Measurements from ENCODE around the gene SLC16A5. TPM values are rescaled to one million over a fixed set of nuclear protein-coding genes. Genes with fewer than 3 reads are reported as not detected.

Gene SLC16A5
- polyA plus RNA-seq, 3 donors = 22.0 to 38.4 (median 26.1) TPM

- DNase-seq (ENCODE audit: extremely low read depth in 1 of 11, low read depth in 9 of 11, low spot score in 4 of 11) = peak in 1 of 11 donors; percentile 37
These were observed 10.1 kb upstream of the SLC16A5 start for GRCh38 chr17:75077496-75078283.

DNA sequence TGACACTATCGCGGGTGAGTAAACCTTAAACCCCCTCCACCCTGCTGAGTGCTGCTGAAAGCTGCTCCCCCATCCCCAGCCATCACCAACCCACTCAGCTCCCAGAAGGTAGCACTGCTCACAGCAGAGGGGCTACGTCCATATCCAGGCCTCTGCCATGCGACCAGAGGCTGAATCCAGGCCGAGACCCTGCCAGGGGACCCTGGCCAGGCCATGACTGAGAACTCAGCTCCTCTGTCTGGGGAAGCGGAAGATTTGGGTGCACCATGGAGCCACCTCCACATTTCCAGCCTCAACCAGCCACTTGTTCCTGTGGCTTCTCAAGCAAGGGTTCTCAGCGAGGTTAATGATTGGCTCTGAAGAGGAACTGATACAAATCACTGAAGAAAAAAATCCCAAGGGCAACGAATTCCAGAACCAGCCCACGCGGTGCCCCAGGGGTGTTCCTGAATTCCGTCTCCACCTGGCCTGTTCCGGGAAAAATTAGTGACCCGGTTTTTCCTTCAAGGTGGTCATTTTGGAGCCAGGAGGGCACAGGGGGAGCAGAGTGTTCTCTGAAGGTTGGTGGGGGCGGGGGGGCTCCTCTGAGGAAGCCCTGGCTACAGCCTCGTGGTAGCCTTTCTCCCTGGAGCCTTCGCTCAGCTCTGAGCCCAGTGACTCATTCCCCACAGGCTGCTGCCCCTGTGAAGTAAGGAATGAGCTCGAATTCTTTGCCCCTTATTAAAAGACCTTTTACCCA lies 9.3 kb upstream of the SLC16A5 start:
- DNase-seq (ENCODE audit: extremely low read depth in 1 of 11, low read depth in 9 of 11, low spot score in 4 of 11) = peak in 2 of 11 donors; percentile 44 to 74

DNA sequence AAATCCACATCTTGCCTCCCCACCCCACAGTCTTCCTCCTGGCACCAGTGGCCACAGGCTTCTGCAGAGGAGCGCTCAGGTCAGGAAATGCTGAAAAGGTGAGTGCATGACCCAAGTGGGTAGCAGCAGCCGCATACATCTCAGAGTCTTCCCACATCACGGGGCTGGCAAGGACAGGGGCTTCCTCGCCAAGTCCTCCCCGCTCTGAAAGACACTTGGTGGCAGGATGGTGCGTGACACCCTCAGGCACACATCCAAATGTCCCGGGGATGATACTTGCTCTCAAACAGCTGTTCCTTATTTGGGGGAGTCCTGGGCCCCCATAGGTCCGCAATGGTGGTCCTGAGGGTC lies 8.8 kb upstream of the SLC16A5 start:
- no peak for DNase-seq (ENCODE audit: extremely low read depth in 1 of 11, low read depth in 9 of 11, low spot score in 4 of 11)

DNA sequence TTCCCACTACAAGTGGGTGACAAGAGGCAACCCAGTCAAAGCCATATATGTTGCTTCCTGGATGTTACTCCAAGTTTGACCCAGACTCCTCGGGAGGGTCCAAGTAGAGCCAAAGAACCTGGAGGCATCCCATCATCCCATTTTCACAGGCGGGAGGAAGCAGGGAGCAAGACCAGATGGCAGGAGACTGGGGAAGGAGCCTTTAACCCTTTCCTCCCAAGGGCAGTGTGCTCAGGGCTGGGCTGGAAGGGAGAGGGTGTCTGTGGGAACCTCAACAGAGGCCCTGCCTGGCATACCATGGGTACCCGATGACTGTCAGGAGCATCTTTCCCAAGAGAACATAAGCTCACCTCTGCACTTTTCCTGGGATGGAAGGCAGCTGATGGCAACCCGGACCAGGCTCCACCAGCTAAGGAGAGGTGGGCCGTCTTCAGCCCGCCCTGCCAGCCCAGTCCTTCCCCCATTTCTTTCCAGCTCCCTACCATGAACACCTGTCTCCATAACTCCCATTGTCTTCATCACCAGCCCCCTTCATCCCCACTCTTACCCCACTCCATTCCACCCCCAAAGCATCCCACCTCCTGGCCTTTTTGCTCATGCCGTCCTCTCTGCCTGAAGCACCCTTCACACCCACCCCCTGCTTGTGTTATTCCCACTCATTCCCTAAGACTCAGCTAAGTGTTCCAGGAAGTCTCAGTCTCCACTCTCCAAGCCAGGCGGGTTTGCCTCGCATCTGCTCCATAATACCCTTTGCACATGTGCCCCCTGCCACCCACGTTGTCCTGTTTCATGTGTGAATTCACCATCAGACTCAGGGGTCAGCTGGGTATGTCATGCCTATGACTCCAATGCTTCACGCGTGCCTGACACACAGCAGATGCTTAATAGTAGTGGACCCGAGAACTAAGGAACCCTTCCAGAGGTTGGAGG lies 5.9 kb upstream of the SLC16A5 start:
- DNase-seq (ENCODE audit: extremely low read depth in 1 of 11, low read depth in 9 of 11, low spot score in 4 of 11) = no peak

GRCh38 chr17:75082683-75083082 lies 5.1 kb upstream of the SLC16A5 start:
- DNase-seq (ENCODE audit: extremely low read depth in 1 of 11, low read depth in 9 of 11, low spot score in 4 of 11) = no peak

GRCh38 chr17:75084039-75084660 lies 3.6 kb upstream of the SLC16A5 start:
- DNase-seq (ENCODE audit: extremely low read depth in 1 of 11, low read depth in 9 of 11, low spot score in 4 of 11) = no peak

- no peak for DNase-seq (ENCODE audit: extremely low read depth in 1 of 11, low read depth in 9 of 11, low spot score in 4 of 11)
These were observed 1.1 kb upstream of the SLC16A5 start for GRCh38 chr17:75086496-75087181.

DNA sequence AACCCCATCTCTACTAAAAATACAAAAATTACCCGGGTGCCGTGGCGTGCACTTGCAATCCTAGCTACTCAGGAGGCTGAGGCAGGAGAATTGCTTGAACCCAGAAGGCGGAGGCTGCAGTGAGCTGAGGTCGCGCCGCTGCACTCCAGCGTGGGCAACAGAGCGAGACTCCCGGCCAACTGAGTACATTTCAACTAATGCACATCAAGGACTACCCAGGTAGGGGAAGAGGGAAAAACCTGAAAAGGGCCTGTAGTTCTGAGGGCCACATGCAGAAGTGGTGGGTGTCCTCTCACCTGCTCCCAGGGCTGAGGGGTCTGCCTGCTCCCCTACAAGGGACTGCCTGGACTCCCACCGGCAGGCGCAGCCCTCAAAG lies 584 bp upstream of the SLC16A5 start:
- no peak for DNase-seq (ENCODE audit: extremely low read depth in 1 of 11, low read depth in 9 of 11, low spot score in 4 of 11)

DNA sequence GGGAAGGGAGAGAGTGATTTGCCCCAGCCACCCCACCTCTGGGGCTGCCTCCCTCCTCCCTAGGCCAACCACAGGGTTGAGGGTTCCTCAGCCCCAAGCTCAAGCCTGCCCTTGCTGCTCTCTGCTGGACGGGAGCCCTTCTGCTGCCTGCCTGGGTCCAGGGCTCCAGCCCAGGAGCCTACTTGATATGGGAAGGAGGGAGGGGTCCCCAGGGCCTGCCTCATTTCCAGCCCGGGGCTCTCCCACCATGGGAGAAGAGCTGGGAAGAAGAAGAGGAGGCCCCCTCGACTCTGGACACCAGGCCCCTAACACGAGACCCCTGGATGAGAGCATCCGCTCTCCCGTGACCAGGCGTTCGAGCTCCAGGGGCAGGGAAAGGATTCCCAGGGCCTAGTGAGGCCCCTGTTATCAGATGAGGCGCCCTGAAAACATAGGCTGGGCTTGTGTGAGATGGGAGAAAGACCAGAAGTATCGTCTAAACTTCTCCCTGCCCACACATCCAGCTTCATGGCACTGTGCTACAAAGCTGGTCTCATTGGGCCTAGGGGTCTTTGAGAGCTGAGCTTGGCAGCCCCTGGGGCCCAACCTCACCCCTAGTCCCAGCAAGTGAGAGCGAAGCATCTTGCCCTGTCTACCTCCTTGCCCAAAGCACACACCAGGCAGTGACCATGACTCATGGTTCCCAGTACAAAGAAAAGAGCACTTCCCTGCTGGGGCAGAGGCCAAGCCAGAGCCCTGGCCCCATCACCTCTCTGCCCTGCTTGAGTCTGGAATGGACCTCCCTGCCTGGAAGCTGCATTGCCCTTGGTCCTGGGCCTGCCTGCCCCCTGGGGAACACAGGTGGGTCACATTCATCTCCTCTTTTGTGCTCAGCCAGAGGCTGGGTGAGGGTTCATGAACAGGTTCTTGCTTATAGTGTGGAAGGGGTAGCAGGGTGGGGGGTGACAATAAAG lies 987 bp downstream of the SLC16A5 start:
- DNase-seq (ENCODE audit: extremely low read depth in 1 of 11, low read depth in 9 of 11, low spot score in 4 of 11) = no peak

GRCh38 chr17:75090871-75091854 lies 3.4 kb downstream of the SLC16A5 start:
- no peak for DNase-seq (ENCODE audit: extremely low read depth in 1 of 11, low read depth in 9 of 11, low spot score in 4 of 11)

DNA sequence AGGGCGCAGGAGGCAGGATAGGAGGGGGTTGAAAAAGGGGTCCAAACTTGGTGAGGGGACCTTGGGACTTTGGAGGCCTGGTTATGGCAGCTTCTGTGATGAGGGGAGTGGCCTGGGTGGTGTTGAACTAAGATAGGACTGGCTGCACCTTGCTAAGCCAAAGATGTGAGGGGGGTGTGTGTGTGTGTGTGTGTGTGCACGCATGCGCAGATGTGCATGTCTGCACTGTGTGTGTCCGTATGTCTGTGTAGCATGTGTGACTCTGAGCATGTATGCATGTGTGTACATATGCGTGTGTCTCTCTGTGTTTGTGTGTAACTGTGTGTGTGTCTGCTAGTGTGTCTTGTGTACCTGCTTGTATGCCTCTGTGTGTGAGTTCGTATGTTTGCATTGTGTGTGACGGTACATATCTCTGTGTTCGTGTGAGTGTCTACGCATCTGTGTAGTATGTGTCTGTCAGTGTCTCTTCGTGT lies 4.1 kb downstream of the SLC16A5 start:
- DNase-seq (ENCODE audit: extremely low read depth in 1 of 11, low read depth in 9 of 11, low spot score in 4 of 11) = no peak

DNA sequence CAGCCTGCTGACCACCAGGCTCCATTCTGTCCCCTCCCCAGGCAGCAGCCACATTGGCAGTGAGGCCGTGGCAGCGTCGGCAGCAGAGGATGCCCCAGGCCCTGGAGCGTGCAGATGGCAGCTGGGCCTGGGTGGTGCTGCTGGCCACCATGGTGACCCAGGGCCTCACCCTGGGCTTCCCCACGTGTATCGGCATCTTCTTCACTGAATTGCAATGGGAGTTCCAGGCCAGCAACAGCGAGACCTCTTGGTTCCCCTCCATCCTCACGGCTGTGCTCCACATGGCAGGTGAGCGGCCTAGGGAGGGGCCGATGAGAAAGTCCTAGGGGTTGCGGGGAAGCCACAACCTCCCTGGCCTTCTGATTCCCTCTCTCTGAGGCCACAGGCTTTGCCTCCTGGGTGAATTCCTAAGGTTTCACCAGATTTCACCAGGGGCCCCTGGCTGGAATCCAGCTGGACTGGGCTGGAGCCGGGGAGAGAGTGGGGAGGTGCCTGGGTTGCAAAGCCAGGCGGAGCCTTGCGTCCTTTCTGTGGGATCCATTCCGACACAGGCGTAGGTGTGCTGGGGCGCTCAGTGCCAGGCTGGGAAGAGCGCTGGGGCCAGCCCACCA lies 5.9 kb downstream of the SLC16A5 start:
- DNase-seq (ENCODE audit: extremely low read depth in 1 of 11, low read depth in 9 of 11, low spot score in 4 of 11) = no peak

GRCh38 chr17:75094871-75095399 lies 7.2 kb downstream of the SLC16A5 start:
- no peak for DNase-seq (ENCODE audit: extremely low read depth in 1 of 11, low read depth in 9 of 11, low spot score in 4 of 11)

DNA sequence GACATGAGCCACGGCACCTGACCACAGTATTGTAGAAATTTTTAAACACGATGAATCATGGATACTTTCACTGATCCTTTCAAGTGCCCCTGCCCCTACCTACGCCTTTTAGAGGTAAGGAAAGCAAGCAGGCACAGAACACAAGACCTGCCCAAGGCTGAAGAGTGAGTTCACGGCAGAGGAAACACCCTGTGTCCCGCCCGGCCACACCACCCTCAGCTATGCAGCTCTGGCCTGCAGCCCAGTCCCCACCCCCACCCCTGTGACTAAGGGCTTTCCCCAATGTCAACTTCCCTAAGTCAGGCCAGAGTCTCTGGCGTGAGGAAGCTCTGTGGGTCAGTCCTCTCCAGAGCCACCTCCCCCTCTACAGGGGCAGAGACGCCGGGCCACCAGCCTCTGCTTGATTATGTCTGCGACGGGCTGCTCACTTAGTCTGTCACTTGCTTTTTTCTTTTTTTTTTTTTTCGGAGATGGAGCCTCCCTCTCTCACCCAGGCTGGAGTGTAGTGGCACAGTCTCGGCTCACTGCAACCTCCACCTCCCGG lies 8.4 kb downstream of the SLC16A5 start:
- DNase-seq (ENCODE audit: extremely low read depth in 1 of 11, low read depth in 9 of 11, low spot score in 4 of 11) = no peak

DNA sequence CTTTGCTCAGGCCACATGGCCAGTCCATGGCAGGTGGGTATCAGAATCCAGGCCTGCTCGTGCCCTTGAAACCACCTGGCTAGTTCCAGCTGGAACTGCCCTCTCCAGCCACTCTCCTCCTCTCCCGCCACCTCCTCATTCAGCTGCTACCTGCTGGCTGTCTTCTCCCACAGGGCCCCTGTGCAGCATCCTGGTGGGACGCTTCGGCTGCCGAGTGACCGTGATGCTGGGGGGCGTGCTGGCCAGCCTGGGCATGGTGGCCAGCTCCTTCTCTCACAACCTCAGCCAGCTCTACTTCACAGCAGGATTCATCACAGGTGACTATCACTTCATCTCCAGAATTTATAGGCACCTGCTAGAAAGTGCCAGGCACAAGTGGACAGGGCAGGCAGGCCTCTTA lies 10.1 kb downstream of the SLC16A5 start:
- DNase-seq (ENCODE audit: extremely low read depth in 1 of 11, low read depth in 9 of 11, low spot score in 4 of 11) = no peak
